Breast epithelium (tissue), 3 donors: ENCODE measurements around the gene MRTFB.

ENCODE experiments used
- CTCF ChIP-seq, 3 donors: fragments of 450-650 bp; IDR thresholded peaks; one replicate each; pipeline ENCODE4 v1.5.1; 2016 to 2017; ENCODE audit warnings: antibody characterized with exemption in 3 of 3, mild to moderate bottlenecking in 3 of 3, moderate library complexity in 3 of 3
- POLR2A ChIP-seq: fragments of 450-650 bp; IDR thresholded peaks from one replicate; pipeline ENCODE4 v1.6.1; 2016; ENCODE audit warnings: antibody characterized with exemption, mild to moderate bottlenecking, moderate library complexity
- POLR2AphosphoS5 ChIP-seq, 3 donors: sonication (generic); formaldehyde crosslinking; IDR thresholded peaks; one replicate each; pipeline ENCODE4 v1.6.1; 2017; ENCODE audit warnings: antibody characterized with exemption in 3 of 3

- no peak for TF ChIP-seq CTCF (IDR thresholded peaks at IDR 0.05)
- TF ChIP-seq POLR2A, result no peak
- TF ChIP-seq POLR2AphosphoS5 (IDR thresholded peaks at IDR 0.05), result no peak
These were observed 232.1 kb downstream of the MRTFB start for GRCh38 chr16:14303182-14303618.
